Mesothelial cell of epicardium (in vitro differentiated cells): ENCODE results near the gene PITRM1. TPM values are rescaled to one million over a fixed set of nuclear protein-coding genes. Genes with fewer than 3 reads are reported as not detected.

Experiments used
- DNase-seq, 2 experiments: peaks; one replicate each; pipeline ENCODE4 v3.0.0; 2021; ENCODE audit warnings: low spot score in 2 of 2; ENCODE audit not compliant: unreplicated experiment in 2 of 2
- H3K27ac Mint-ChIP-seq: 2 replicates; pipeline ENCODE4 v1.8.0; 2021; ENCODE audit warnings: mixed read lengths
- H3K27me3 Mint-ChIP-seq: 2 replicates; pipeline ENCODE4 v1.8.0; 2021; ENCODE audit warnings: low read depth, mixed read lengths
- H3K36me3 Mint-ChIP-seq: 2 replicates; pipeline ENCODE4 v1.8.0; 2021; ENCODE audit warnings: mixed read lengths
- H3K4me1 Mint-ChIP-seq: 2 replicates; pipeline ENCODE4 v1.8.0; 2021; ENCODE audit warnings: mixed read lengths
- H3K4me3 Mint-ChIP-seq: 2 replicates; pipeline ENCODE4 v1.8.0; 2021; ENCODE audit warnings: mild to moderate bottlenecking, moderate library complexity, mixed read lengths
- H3K9me3 Mint-ChIP-seq: 2 replicates; pipeline ENCODE4 v1.8.0; 2021; ENCODE audit warnings: mixed read lengths
- CTCF ChIP-seq: fragments of 200-600 bp; sonication (generic); IDR thresholded peaks from one replicate; pipeline ENCODE4 v1.5.0; 2021; ENCODE audit warnings: antibody characterized with exemption; ENCODE audit not compliant: unreplicated experiment
- total RNA-seq: library from RNA; stranded (reverse); gene quantifications from 3 replicates; pipeline ENCODE4 v1.2.1, GENCODE V29; 2021

PITRM1 gene
- total RNA-seq, 1 donor from 2014 or later, result 75.5 TPM

GRCh38 chr10:3099291-3100092, 73.1 kb downstream of the PITRM1 start:
- DNase-seq, result no peak
- Mint-ChIP-seq H3K27me3 (no peaks in the 10 kb centered on the region), H3K4me1 (peaks cover 18% of the 10 kb centered on the region), H3K9me3 (no peaks in the 10 kb centered on the region), H3K4me3 (no peak overlapping the region), H3K27ac (peak overlapping the region; percentile 10), H3K36me3 (peaks cover 26% of the 10 kb centered on the region)
- no peak for TF ChIP-seq CTCF

- Mint-ChIP-seq H3K4me3 (no peak overlapping the region), H3K4me1 (peaks cover 26% of the 10 kb centered on the region), H3K27me3 (no peaks in the 10 kb centered on the region), H3K27ac (no peak overlapping the region), H3K36me3 (peaks cover 23% of the 10 kb centered on the region), H3K9me3 (no peaks in the 10 kb centered on the region)
- TF ChIP-seq CTCF, result no peak
- DNase-seq, result no peak
Measured at GRCh38 chr10:3098689-3099088, 73.9 kb downstream of the PITRM1 start.

GRCh38 chr10:3097160-3097559, 75.4 kb downstream of the PITRM1 start:
- no peak overlapping the region for H3K27ac Mint-ChIP-seq
- peaks cover 35% of the 10 kb centered on the region for H3K4me1 Mint-ChIP-seq
- no peaks in the 10 kb centered on the region for H3K9me3 Mint-ChIP-seq
- no peak for TF ChIP-seq CTCF
- peaks cover 18% of the 10 kb centered on the region for H3K36me3 Mint-ChIP-seq
- no peak overlapping the region for H3K4me3 Mint-ChIP-seq
- no peaks in the 10 kb centered on the region for H3K27me3 Mint-ChIP-seq
- DNase-seq, result no peak

GRCh38 chr10:3096149-3096548, 76.4 kb downstream of the PITRM1 start:
- no peak for TF ChIP-seq CTCF
- Mint-ChIP-seq H3K4me3 (no peak overlapping the region), H3K9me3 (no peaks in the 10 kb centered on the region), H3K27me3 (no peaks in the 10 kb centered on the region), H3K36me3 (peaks cover 12% of the 10 kb centered on the region), H3K27ac (peak overlapping the region; percentile 96), H3K4me1 (peaks cover 41% of the 10 kb centered on the region)
- no peak for DNase-seq

GRCh38 chr10:3095373-3096139, 77.0 kb downstream of the PITRM1 start:
- DNase-seq, result no peak
- Mint-ChIP-seq H3K27ac (peak overlapping the region; percentile 96), H3K27me3 (no peaks in the 10 kb centered on the region), H3K4me1 (peaks cover 47% of the 10 kb centered on the region), H3K4me3 (peak overlapping the region; percentile 19), H3K9me3 (no peaks in the 10 kb centered on the region), H3K36me3 (peaks cover 9% of the 10 kb centered on the region)
- TF ChIP-seq CTCF, result no peak
